ENCODE measurements around the gene NLGN1. TPM values are rescaled to one million over a fixed set of nuclear protein-coding genes. Genes with fewer than 3 reads are reported as not detected.
"Not testable (repeated sequence)": the region's sequence is repeated elsewhere in the genome, so short reads cannot be mapped to it uniquely, and the experiment has no call there.

Gene NLGN1
- total RNA-seq, 1 experiment from 2014 or later, result not detected

GRCh38 chr3:173371848-173372487 lies 25.6 kb upstream of the NLGN1 start:
- Mint-ChIP-seq H3K4me3 (ENCODE audit: unreplicated experiment) (no peak overlapping the region), H3K36me3 (ENCODE audit: insufficient read depth, unreplicated experiment) (peaks cover 7% of the 10 kb centered on the region), H3K27me3 (ENCODE audit: insufficient read depth, unreplicated experiment) (peaks cover 70% of the 10 kb centered on the region), H3K9me3 (ENCODE audit: unreplicated experiment) (no peaks in the 10 kb centered on the region), H3K27ac (ENCODE audit: low read depth, unreplicated experiment) (no peak overlapping the region), H3K4me1 (ENCODE audit: insufficient read depth, unreplicated experiment) (no peaks in the 10 kb centered on the region)
- intact Hi-C loops (cut with micrococcal nuclease), result loop anchor here (1.0 kb wide), 1 partner anchor 181 kb away; no protein-coding TSS in a partner anchor
- ChIA-PET CTCF (interaction anchor here (0.5 to 3.8 kb wide), 22 partner anchors 10 to 362 kb away, joined by 3 to 41 read pairs (median 4); no protein-coding TSS in a partner anchor), POLR2A (interaction anchor here (0.6 kb wide), 1 partner anchor 435 kb away, joined by 3 read pairs; no protein-coding TSS in a partner anchor)
- peak; percentile 35 for TF ChIP-seq CTCF (IDR thresholded peaks at IDR 0.05; ENCODE audit: unreplicated experiment)
- peak; percentile 58 for DNase-seq (ENCODE audit: unreplicated experiment)
- no TSS peak for BruUV-seq (replicated peaks)

- Mint-ChIP-seq H3K27me3 (ENCODE audit: insufficient read depth, unreplicated experiment) (peaks cover 34% of the 10 kb centered on the region), H3K4me1 (ENCODE audit: insufficient read depth, unreplicated experiment) (no peaks in the 10 kb centered on the region), H3K9me3 (ENCODE audit: unreplicated experiment) (peaks cover 15% of the 10 kb centered on the region), H3K36me3 (ENCODE audit: insufficient read depth, unreplicated experiment) (no peaks in the 10 kb centered on the region), H3K4me3 (ENCODE audit: unreplicated experiment) (no peak overlapping the region), H3K27ac (ENCODE audit: low read depth, unreplicated experiment) (no peak overlapping the region)
- intact Hi-C loops (cut with micrococcal nuclease), result no loop called here
- BruUV-seq (replicated peaks), result no TSS peak
- TF ChIP-seq CTCF (IDR thresholded peaks at IDR 0.05; ENCODE audit: unreplicated experiment), result no peak
- ChIA-PET CTCF (interaction anchor here (3.2 kb wide), 1 partner anchor 10 kb away, joined by 21 read pairs; no protein-coding TSS in a partner anchor), POLR2A (no interaction called here)
- no peak for DNase-seq (ENCODE audit: unreplicated experiment)
These were observed 16.9 kb upstream of the NLGN1 start for GRCh38 chr3:173380681-173381080.

DNA sequence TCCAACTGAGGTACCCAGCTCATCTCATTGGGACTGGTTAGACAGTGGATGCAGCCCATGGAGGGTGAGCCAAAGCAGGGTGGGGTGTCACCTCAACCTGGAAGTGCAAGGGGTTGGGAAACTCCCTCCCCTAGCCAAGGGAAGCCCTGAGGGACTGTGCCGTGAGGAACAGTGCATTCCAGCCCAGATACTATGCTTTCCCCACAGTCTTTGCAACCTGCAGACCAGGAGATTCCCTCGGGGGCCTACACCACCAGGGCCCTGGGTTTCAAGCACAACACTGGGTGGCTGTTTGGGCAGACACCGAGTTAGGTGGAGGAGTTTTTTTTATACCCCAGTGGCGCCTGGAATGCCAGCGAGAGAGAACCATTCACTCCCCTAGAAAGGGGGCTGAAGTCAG lies 15.6 kb upstream of the NLGN1 start:
- BruUV-seq (replicated peaks); H3K4me3 Mint-ChIP-seq (ENCODE audit: unreplicated experiment); H3K36me3 Mint-ChIP-seq (ENCODE audit: insufficient read depth, unreplicated experiment); intact Hi-C loops (cut with micrococcal nuclease); H3K4me1 Mint-ChIP-seq (ENCODE audit: insufficient read depth, unreplicated experiment); POLR2A ChIA-PET; H3K27ac Mint-ChIP-seq (ENCODE audit: low read depth, unreplicated experiment); DNase-seq (ENCODE audit: unreplicated experiment): not testable (repeated sequence)
- Mint-ChIP-seq H3K9me3 (ENCODE audit: unreplicated experiment) (peaks cover 15% of the 10 kb centered on the region), H3K27me3 (ENCODE audit: insufficient read depth, unreplicated experiment) (peaks cover 33% of the 10 kb centered on the region)
- CTCF ChIA-PET, result interaction anchor here (0.6 to 3.2 kb wide), 2 partner anchors 11 to 500 kb away, joined by 3 to 21 read pairs; no protein-coding TSS in a partner anchor

DNA sequence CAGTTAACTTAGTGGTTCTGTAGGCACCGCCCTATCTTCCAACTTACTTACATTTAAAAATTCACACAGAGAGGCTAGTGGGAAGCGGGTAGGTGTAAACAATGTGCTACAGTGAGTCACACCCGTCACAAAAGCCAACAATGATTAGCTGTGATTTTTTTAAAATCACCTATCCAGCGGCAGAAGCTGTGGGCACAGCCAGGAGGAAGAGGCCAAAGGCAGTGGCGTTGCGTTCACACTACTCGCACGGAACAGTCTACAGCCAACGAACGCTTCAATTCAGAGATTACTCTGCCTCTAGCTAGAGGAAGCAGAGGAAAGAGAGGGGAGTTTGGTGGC lies 2.5 kb upstream of the NLGN1 start:
- ChIA-PET POLR2A (no interaction called here), CTCF (no interaction called here)
- Mint-ChIP-seq H3K4me1 (ENCODE audit: insufficient read depth, unreplicated experiment) (peaks cover 18% of the 10 kb centered on the region), H3K27me3 (ENCODE audit: insufficient read depth, unreplicated experiment) (peaks cover 83% of the 10 kb centered on the region), H3K27ac (ENCODE audit: low read depth, unreplicated experiment) (no peak overlapping the region), H3K36me3 (ENCODE audit: insufficient read depth, unreplicated experiment) (peaks cover 6% of the 10 kb centered on the region), H3K9me3 (ENCODE audit: unreplicated experiment) (no peaks in the 10 kb centered on the region), H3K4me3 (ENCODE audit: unreplicated experiment) (peak overlapping the region; percentile 71)
- no peak for TF ChIP-seq CTCF (IDR thresholded peaks at IDR 0.05; ENCODE audit: unreplicated experiment)
- intact Hi-C loops (cut with micrococcal nuclease), result no loop called here
- BruUV-seq (replicated peaks), result no TSS peak
- DNase-seq (ENCODE audit: unreplicated experiment), result peak; percentile 58

Measured in MCF 10A (cell line).